K562 (cell line): ENCODE results near the gene DUSP10. TPM values are rescaled to one million over a fixed set of nuclear protein-coding genes. Genes with fewer than 3 reads are reported as not detected.

Experiments used
- ARID2 ChIP-seq: fragments of 450-650 bp; IDR thresholded peaks from 2 replicates; pipeline ENCODE4 v1.6.1; 2017; ENCODE audit warnings: antibody characterized with exemption, mild to moderate bottlenecking
- BCL6 ChIP-seq: fragments of 250-450 bp; sonication (Bioruptor Pico); IDR thresholded peaks from 2 replicates; pipeline ENCODE4 v1.4.0; 2020
- CC2D1A ChIP-seq: fragments of 450-650 bp; IDR thresholded peaks from 2 replicates; pipeline ENCODE4 v1.6.1; 2017; ENCODE audit warnings: mild to moderate bottlenecking
- HDAC6 ChIP-seq: IDR thresholded peaks from 2 replicates; pipeline ENCODE4 v1.6.1; 2012; ENCODE audit warnings: low read depth, mild to moderate bottlenecking, control low read depth, inconsistent platforms, low read length, moderate library complexity
- MEF2D ChIP-seq: conservative IDR thresholded peaks from 2 replicates; pipeline ENCODE4 v1.6.1; 2016; ENCODE audit warnings: low read depth, missing genetic modification characterization, missing compliant biosample characterization
- NELFE ChIP-seq: IDR thresholded peaks from 2 replicates; pipeline ENCODE4 v1.6.1; 2011; ENCODE audit warnings: mild to moderate bottlenecking; ENCODE audit not compliant: insufficient read depth, insufficient read length
- PHF20 ChIP-seq: fragments of 450-650 bp; IDR thresholded peaks from 2 replicates; pipeline ENCODE4 v1.6.1; 2018; ENCODE audit not compliant: partially characterized antibody
- RBM14 ChIP-seq: fragments of 200-400 bp; formaldehyde crosslinking; IDR thresholded peaks from 2 replicates; pipeline ENCODE4 v1.6.1; 2018; ENCODE audit warnings: low read depth, mild to moderate bottlenecking, low read length, moderate library complexity, borderline replicate concordance; ENCODE audit not compliant: insufficient read depth
- SMAD3 ChIP-seq: fragments of 450-650 bp; formaldehyde crosslinking; conservative IDR thresholded peaks from 2 replicates; pipeline ENCODE4 v1.4.0; 2020; ENCODE audit warnings: mild to moderate bottlenecking
- STAT5A ChIP-seq: IDR thresholded peaks from 2 replicates; pipeline ENCODE4 v1.6.1; 2012; ENCODE audit warnings: low read length, inconsistent platforms, borderline replicate concordance
- TGIF2 ChIP-seq: sonication (generic); formaldehyde crosslinking; IDR thresholded peaks from 2 replicates; pipeline ENCODE4 v1.8.1; 2022; ENCODE audit warnings: mild to moderate bottlenecking, missing genetic modification reagents, moderate library complexity
- WHSC1 ChIP-seq: IDR thresholded peaks from one replicate; pipeline ENCODE4 v1.6.1; 2012; ENCODE audit warnings: low read length, control low read depth, inconsistent platforms
- ZBTB7A ChIP-seq: IDR thresholded peaks from 2 replicates; pipeline ENCODE4 v1.6.1; 2011; ENCODE audit warnings: low read depth, mild to moderate bottlenecking, low read length, moderate library complexity, borderline replicate concordance; ENCODE audit not compliant: control insufficient read depth
- ZC3H8 ChIP-seq: fragments of 450-650 bp; IDR thresholded peaks from 2 replicates; pipeline ENCODE4 v1.6.1; 2017
- polyA plus RNA-seq, 8 experiments: library from polyadenylated mRNA; depleted of rRNA in 4 of 8; stranded (reverse) in 5 of 8; unstranded in 3 of 8; fragments of >200 nt; fragmentation: Nextera tagmentation in 2 of 8; fragmentation: Illumina TruSeq in 1 of 8; extraction: Ambion mirVana in 2 of 8; extraction: Trizol in 1 of 8; gene quantifications; 2 replicates each; pipeline versions ENCODE4 v1.2.1 to v1.2.3, GENCODE V29; 2011 to 2014; ENCODE audit warnings: inconsistent platforms in 1 of 8, missing spikeins in 1 of 8
- total RNA-seq, 7 experiments: library from RNA; depleted of rRNA in 6 of 7; stranded (reverse); fragments of >200 nt in 6 of 7; fragmentation: Illumina TruSeq in 2 of 7; extraction: Trizol in 2 of 7; gene quantifications; 2 replicates each; pipeline versions ENCODE4 v1.2.1 to v1.2.3, GENCODE V29; 2011 to 2021; ENCODE audit warnings: low replicate concordance in 1 of 7
- TF ChIP-seq, protein P1 (sequence below), 2 experiments: fragments of 450-650 bp; IDR thresholded peaks; 2 replicates each; pipeline ENCODE4 v1.6.1; 2016; ENCODE audit warnings: mild to moderate bottlenecking in 2 of 2, borderline replicate concordance in 1 of 2, low read depth in 1 of 2, moderate library complexity in 1 of 2
- TF ChIP-seq, protein P2 (sequence below): fragments of 250-450 bp; sonication (Bioruptor Pico); IDR thresholded peaks from 2 replicates; pipeline ENCODE4 v1.8.0; 2022; ENCODE audit warnings: moderate library complexity, mild to moderate bottlenecking, inconsistent platforms
- TF ChIP-seq, protein P3 (sequence below): fragments of 250-450 bp; sonication (Bioruptor Pico); IDR thresholded peaks from 2 replicates; pipeline ENCODE4 v1.5.0; 2020; ENCODE audit warnings: mild to moderate bottlenecking

Gene DUSP10
- total and polyA plus RNA-seq, 9 of the 15 experiments (the other 6 are each of a cell fraction or from before 2014, with no cell fraction given): 1.7 to 8.3 (median 6.1) TPM

- TF ChIP-seq, protein P1, sequence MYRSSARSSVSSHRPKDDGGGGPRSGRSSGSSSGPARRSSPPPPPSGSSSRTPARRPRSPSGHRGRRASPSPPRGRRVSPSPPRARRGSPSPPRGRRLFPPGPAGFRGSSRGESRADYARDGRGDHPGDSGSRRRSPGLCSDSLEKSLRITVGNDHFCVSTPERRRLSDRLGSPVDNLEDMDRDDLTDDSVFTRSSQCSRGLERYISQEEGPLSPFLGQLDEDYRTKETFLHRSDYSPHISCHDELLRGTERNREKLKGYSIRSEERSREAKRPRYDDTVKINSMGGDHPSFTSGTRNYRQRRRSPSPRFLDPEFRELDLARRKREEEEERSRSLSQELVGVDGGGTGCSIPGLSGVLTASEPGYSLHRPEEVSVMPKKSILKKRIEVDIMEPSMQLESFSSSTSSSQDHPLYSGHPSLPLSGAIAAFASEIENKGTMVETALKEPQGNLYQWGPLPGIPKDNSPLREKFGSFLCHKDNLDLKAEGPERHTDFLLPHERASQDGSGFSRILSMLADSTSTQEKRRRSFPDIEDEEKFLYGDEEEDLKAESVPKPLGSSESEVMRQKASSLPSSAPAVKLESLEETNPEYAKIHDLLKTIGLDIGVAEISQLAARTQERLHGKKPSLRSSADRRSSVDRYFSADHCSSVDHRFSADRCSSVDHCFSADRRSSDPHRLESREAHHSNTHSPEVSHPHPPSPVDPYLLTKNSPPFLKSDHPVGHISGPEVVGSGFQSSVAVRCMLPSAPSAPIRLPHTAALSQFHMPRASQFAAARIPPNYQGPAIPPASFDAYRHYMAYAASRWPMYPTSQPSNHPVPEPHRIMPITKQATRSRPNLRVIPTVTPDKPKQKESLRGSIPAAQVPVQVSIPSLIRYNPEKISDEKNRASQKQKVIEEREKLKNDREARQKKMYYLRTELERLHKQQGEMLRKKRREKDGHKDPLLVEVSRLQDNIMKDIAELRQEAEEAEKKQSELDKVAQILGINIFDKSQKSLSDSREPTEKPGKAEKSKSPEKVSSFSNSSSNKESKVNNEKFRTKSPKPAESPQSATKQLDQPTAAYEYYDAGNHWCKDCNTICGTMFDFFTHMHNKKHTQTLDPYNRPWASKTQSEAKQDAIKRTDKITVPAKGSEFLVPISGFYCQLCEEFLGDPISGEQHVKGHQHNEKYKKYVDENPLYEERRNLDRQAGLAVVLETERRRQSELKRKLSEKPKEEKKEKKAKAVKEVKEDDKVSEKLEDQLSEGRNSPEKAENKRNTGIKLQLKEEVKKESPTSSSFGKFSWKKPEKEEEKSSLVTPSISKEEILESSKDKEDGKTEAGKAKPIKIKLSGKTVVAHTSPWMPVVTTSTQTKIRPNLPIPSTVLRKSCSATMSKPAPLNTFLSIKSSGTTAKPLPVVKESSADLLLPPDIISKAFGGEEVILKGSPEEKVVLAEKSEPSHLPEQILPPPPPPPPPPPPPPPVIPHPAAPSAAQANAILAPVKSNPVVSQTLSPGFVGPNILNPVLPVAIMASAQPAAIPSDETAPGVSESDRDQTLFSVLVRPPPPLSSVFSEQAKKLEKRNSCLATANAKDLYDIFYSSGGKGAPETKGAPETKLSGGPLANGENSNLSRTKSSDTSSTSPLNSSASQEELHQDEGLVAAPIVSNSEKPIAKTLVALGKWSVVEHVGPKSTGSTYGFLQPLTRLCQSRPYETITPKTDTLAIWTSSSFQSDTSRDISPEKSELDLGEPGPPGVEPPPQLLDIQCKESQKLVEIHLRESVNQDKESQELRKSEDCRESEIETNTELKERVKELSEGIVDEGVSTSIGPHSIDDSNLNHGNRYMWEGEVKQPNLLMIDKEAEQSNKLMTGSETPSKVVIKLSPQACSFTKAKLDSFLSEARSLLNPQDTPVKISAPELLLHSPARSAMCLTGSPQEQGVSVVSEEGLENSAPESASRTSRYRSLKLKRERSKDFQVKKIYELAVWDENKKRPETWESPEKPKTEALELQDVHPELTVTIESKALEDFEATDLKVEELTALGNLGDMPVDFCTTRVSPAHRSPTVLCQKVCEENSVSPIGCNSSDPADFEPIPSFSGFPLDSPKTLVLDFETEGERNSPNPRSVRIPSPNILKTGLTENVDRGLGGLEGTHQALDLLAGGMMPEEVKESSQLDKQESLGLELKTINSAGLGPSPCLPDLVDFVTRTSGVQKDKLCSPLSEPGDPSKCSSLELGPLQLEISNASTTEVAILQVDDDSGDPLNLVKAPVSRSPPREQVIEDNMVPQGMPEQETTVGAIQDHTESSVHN (IDR thresholded peaks at IDR 0.05; ENCODE audit: borderline replicate concordance in 1 of 2, low read depth in 1 of 2): no peak
- no peak for TF ChIP-seq STAT5A
- TF ChIP-seq SMAD3: peak; percentile 51; the same call in 1 of the 2 replicates
- no peak for TF ChIP-seq ZBTB7A
- no peak for TF ChIP-seq ZC3H8
- TF ChIP-seq TGIF2 (CRISPR knock-in tag): no peak
- TF ChIP-seq NELFE: no peak
- TF ChIP-seq, protein P2, sequence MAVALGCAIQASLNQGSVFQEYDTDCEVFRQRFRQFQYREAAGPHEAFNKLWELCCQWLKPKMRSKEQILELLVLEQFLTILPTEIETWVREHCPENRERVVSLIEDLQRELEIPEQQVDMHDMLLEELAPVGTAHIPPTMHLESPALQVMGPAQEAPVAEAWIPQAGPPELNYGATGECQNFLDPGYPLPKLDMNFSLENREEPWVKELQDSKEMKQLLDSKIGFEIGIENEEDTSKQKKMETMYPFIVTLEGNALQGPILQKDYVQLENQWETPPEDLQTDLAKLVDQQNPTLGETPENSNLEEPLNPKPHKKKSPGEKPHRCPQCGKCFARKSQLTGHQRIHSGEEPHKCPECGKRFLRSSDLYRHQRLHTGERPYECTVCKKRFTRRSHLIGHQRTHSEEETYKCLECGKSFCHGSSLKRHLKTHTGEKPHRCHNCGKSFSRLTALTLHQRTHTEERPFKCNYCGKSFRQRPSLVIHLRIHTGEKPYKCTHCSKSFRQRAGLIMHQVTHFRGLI (CRISPR knock-in tag): no peak
- no peak for TF ChIP-seq ARID2
- no peak for TF ChIP-seq PHF20
- no peak for TF ChIP-seq RBM14
- TF ChIP-seq MEF2D (tag): no peak
- TF ChIP-seq BCL6: no peak
- no peak for TF ChIP-seq CC2D1A
- TF ChIP-seq, protein P3, sequence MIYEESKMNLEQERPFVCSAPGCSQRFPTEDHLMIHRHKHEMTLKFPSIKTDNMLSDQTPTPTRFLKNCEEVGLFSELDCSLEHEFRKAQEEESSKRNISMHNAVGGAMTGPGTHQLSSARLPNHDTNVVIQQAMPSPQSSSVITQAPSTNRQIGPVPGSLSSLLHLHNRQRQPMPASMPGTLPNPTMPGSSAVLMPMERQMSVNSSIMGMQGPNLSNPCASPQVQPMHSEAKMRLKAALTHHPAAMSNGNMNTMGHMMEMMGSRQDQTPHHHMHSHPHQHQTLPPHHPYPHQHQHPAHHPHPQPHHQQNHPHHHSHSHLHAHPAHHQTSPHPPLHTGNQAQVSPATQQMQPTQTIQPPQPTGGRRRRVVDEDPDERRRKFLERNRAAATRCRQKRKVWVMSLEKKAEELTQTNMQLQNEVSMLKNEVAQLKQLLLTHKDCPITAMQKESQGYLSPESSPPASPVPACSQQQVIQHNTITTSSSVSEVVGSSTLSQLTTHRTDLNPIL (CRISPR knock-in tag): no peak
- no peak for TF ChIP-seq HDAC6
- TF ChIP-seq WHSC1: no peak
These were observed 74.4 kb downstream of the DUSP10 start (continued) for GRCh38 chr1:221667504-221667903.
